Measurements from ENCODE around the gene NEDD9. TPM values are rescaled to one million over a fixed set of nuclear protein-coding genes. Genes with fewer than 3 reads are reported as not detected.

Gene NEDD9
- total and polyA plus RNA-seq, 2 donors (not counting 1 experiment from before 2014, with no cell fraction given), result 33.7 to 35.2 TPM

- H3K79me2 ChIP-seq (ENCODE audit: control insufficient read depth, insufficient read depth, low read length), result peaks cover 35% of the 10 kb centered on the region
- H3K27ac ChIP-seq (ENCODE audit: insufficient read depth, low read length), result no peak overlapping the region
- no peaks in the 10 kb centered on the region for H3K27me3 ChIP-seq (ENCODE audit: control insufficient read depth, insufficient read depth, low read length)
- no peak for DNase-seq (ENCODE audit: low read depth in 2 of 2)
- H3K9ac ChIP-seq (ENCODE audit: insufficient read depth, low read length), result no peak overlapping the region
- no peak overlapping the region for H2AFZ ChIP-seq (ENCODE audit: low read length)
- no peak overlapping the region for H3K4me2 ChIP-seq (ENCODE audit: extremely low read depth, insufficient read depth, low read length)
- H3K4me1 ChIP-seq (ENCODE audit: control insufficient read depth, extremely low read depth, insufficient read depth, low read length), result no peaks in the 10 kb centered on the region
- no peaks in the 10 kb centered on the region for H3K36me3 ChIP-seq (ENCODE audit: control insufficient read depth, insufficient read depth, low read length)
- no peaks in the 10 kb centered on the region for H4K20me1 ChIP-seq (ENCODE audit: control insufficient read depth, extremely low read depth, insufficient read depth, low read length)
- TF ChIP-seq EZH2 (IDR thresholded peaks at IDR 0.05; ENCODE audit: low read length, missing control alignments), result no peak
- TF ChIP-seq, protein P1, sequence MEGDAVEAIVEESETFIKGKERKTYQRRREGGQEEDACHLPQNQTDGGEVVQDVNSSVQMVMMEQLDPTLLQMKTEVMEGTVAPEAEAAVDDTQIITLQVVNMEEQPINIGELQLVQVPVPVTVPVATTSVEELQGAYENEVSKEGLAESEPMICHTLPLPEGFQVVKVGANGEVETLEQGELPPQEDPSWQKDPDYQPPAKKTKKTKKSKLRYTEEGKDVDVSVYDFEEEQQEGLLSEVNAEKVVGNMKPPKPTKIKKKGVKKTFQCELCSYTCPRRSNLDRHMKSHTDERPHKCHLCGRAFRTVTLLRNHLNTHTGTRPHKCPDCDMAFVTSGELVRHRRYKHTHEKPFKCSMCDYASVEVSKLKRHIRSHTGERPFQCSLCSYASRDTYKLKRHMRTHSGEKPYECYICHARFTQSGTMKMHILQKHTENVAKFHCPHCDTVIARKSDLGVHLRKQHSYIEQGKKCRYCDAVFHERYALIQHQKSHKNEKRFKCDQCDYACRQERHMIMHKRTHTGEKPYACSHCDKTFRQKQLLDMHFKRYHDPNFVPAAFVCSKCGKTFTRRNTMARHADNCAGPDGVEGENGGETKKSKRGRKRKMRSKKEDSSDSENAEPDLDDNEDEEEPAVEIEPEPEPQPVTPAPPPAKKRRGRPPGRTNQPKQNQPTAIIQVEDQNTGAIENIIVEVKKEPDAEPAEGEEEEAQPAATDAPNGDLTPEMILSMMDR (conservative IDR thresholded peaks at IDR 0.05 in 1 of 2, IDR thresholded peaks at IDR 0.05 in 1 of 2; ENCODE audit: low read depth in 1 of 2, low read length in 2 of 2), result no peak
- no peak overlapping the region for H3K4me3 ChIP-seq (replicated peaks in 1 of 4; ENCODE audit: control extremely low read depth in 1 of 4, insufficient read depth in 1 of 4, low read depth in 3 of 4, low read length in 4 of 4)
- no peaks in the 10 kb centered on the region for H3K9me3 ChIP-seq (ENCODE audit: control insufficient read depth, insufficient read depth, low read depth, low read length)
Measured at GRCh38 chr6:11233673-11234573, 1.5 kb upstream of the NEDD9 start.

- Histone ChIP-seq H3K27me3 (ENCODE audit: control insufficient read depth, insufficient read depth, low read length) (no peaks in the 10 kb centered on the region), H3K4me3 (replicated peaks in 1 of 4; ENCODE audit: control extremely low read depth in 1 of 4, insufficient read depth in 1 of 4, low read depth in 3 of 4, low read length in 4 of 4) (peak overlapping the region; percentile 81 to 94 (median 86)), H3K36me3 (ENCODE audit: control insufficient read depth, insufficient read depth, low read length) (no peaks in the 10 kb centered on the region), H3K4me1 (ENCODE audit: control insufficient read depth, extremely low read depth, insufficient read depth, low read length) (no peaks in the 10 kb centered on the region), H4K20me1 (ENCODE audit: control insufficient read depth, extremely low read depth, insufficient read depth, low read length) (no peaks in the 10 kb centered on the region), H2AFZ (ENCODE audit: low read length) (peak overlapping the region; percentile 64), H3K4me2 (ENCODE audit: extremely low read depth, insufficient read depth, low read length) (peak overlapping the region; percentile 83), H3K79me2 (ENCODE audit: control insufficient read depth, insufficient read depth, low read length) (peaks cover 43% of the 10 kb centered on the region), H3K9me3 (ENCODE audit: control insufficient read depth, insufficient read depth, low read depth, low read length) (no peaks in the 10 kb centered on the region), H3K27ac (ENCODE audit: insufficient read depth, low read length) (peak overlapping the region; percentile 90), H3K9ac (ENCODE audit: insufficient read depth, low read length) (peak overlapping the region; percentile 51)
- DNase-seq (ENCODE audit: low read depth in 2 of 2), result no peak
- TF ChIP-seq, protein P1 (conservative IDR thresholded peaks at IDR 0.05 in 1 of 2, IDR thresholded peaks at IDR 0.05 in 1 of 2; ENCODE audit: low read depth in 1 of 2, low read length in 2 of 2), result no peak
- TF ChIP-seq EZH2 (IDR thresholded peaks at IDR 0.05; ENCODE audit: low read length, missing control alignments), result no peak
Measured at GRCh38 chr6:11232770-11233626, 530 bp upstream of the NEDD9 start.

Measured in fibroblast of lung (primary cell).